ENCODE data around the gene CDK3. TPM values are rescaled to one million over a fixed set of nuclear protein-coding genes. Genes with fewer than 3 reads are reported as not detected.

CDK3 gene
- total and polyA plus RNA-seq, 2 donors (not counting 1 experiment from before 2014, with no cell fraction given): 15.0 to 20.5 TPM

- ATAC-seq (ENCODE audit: low read depth) (peak; percentile 98), DNase-seq (peak; percentile 83)
- Histone ChIP-seq H4K20me1 (ENCODE audit: control insufficient read depth, insufficient read depth, low read length, poor library complexity, severe bottlenecking) (no peaks in the 10 kb centered on the region), H3K4me3 (ENCODE audit: control extremely low read depth in 1 of 5, extremely low read depth in 1 of 5, insufficient read depth in 1 of 5, low read depth in 2 of 5, low read length in 4 of 5) (no peak overlapping the region), H3K4me1 (ENCODE audit: control insufficient read depth in 2 of 2, insufficient read depth in 2 of 2, low read length in 2 of 2) (peaks cover 0 to 7% of the 10 kb centered on the region in 2 donors), H2AFZ (ENCODE audit: insufficient read depth, low read depth, low read length, poor library complexity, severe bottlenecking) (peak overlapping the region; percentile 43), H3K9me3 (ENCODE audit: control extremely low read depth in 1 of 3, control insufficient read depth in 2 of 3, insufficient read depth in 1 of 3, low read length in 2 of 3) (no peaks in the 10 kb centered on the region), H3K27me3 (replicated peaks in 1 of 4; ENCODE audit: control extremely low read depth in 1 of 4, control insufficient read depth in 3 of 4, insufficient read depth in 4 of 4, low read length in 3 of 4) (peaks cover 0 to 7% (median 2%) of the 10 kb centered on the region in 4 experiments), H3K27ac (ENCODE audit: low read length in 2 of 2) (no peak overlapping the region), H3K36me3 (replicated peaks in 1 of 2; ENCODE audit: control extremely low read depth in 1 of 2, control insufficient read depth in 1 of 2, extremely low read depth in 1 of 2, insufficient read depth in 2 of 2, low read length in 1 of 2) (no peaks in the 10 kb centered on the region), H3K79me2 (ENCODE audit: control insufficient read depth, insufficient read depth, low read length) (no peaks in the 10 kb centered on the region), H3K9ac (ENCODE audit: low read length) (no peak overlapping the region), H3K4me2 (replicated peaks; ENCODE audit: low read depth, low read length, poor library complexity, severe bottlenecking) (peak overlapping the region; percentile 27)
- intact Hi-C loops (cut with micrococcal nuclease): no loop called here
- H3K4me3 Mint-ChIP-seq: no peak overlapping the region
- H3K4me1 Mint-ChIP-seq: no peaks in the 10 kb centered on the region
- no peaks in the 10 kb centered on the region for H3K27me3 Mint-ChIP-seq
- H3K9me3 Mint-ChIP-seq (ENCODE audit: insufficient read depth): no peaks in the 10 kb centered on the region
- POLR2A ChIA-PET: interaction anchor here (0.5 kb wide), 1 partner anchor 356 kb away, joined by 3 read pairs; no protein-coding TSS in a partner anchor
- H3K27ac Mint-ChIP-seq: peak overlapping the region; percentile 56
- TF ChIP-seq EZH2 (IDR thresholded peaks at IDR 0.05; ENCODE audit: borderline replicate concordance, insufficient read depth, low read depth, low read length, poor library complexity, severe bottlenecking) (no peak), CTCF (IDR thresholded peaks at IDR 0.05) (peak; percentile 98)
- CTCF ChIA-PET: interaction anchor here (0.5 to 4.3 kb wide), 47 partner anchors 8 to 1667 kb away, joined by 3 to 59 read pairs (median 4); partner anchors contain the start of genes CDK3, FBF1, SMIM5 and UBALD2
- 28% methylated on average over 18 of the region's 19 CpGs for WGBS (ENCODE audit: insufficient coverage)
Observed at GRCh38 chr17:76014100-76014924, 13.7 kb downstream of the CDK3 start.

DNA sequence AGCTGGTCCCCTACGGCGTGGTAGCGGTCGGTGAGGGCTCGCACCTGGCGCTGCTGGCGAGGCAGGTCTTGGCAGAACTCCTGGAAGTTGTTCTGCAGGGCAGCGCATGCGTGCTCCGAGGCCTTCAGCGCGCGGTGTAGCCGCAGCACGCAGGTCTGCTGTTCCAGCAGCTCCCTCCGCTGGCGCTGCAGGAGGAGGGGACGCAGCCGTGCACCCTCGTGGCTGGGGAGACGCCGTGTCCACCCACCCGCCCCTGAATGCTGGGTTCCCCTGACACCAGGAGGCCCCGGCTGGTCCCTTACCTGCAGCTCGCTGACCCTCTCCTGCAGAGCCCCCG lies 14.2 kb downstream of the CDK3 start:
- no peaks in the 10 kb centered on the region for H4K20me1 ChIP-seq (ENCODE audit: control insufficient read depth, insufficient read depth, low read length, poor library complexity, severe bottlenecking)
- CTCF ChIA-PET: interaction anchor here (0.6 to 4.3 kb wide), 28 partner anchors 8 to 383 kb away, joined by 3 to 59 read pairs (median 5); partner anchors contain the start of genes CDK3, FBF1 and SMIM5
- no peak overlapping the region for H3K4me3 ChIP-seq (ENCODE audit: control extremely low read depth in 1 of 5, extremely low read depth in 1 of 5, insufficient read depth in 1 of 5, low read depth in 2 of 5, low read length in 4 of 5)
- Mint-ChIP-seq H3K27ac (no peak overlapping the region), H3K4me1 (no peaks in the 10 kb centered on the region), H3K27me3 (no peaks in the 10 kb centered on the region), H3K4me3 (no peak overlapping the region), H3K9me3 (ENCODE audit: insufficient read depth) (no peaks in the 10 kb centered on the region)
- no peaks in the 10 kb centered on the region for H3K36me3 ChIP-seq (replicated peaks in 1 of 2; ENCODE audit: control extremely low read depth in 1 of 2, control insufficient read depth in 1 of 2, extremely low read depth in 1 of 2, insufficient read depth in 2 of 2, low read length in 1 of 2)
- no peak overlapping the region for H3K9ac ChIP-seq (ENCODE audit: low read length)
- WGBS (ENCODE audit: insufficient coverage): 85% methylated on average over 26 of the region's 26 CpGs
- peaks cover 0 to 7% of the 10 kb centered on the region in 2 donors for H3K4me1 ChIP-seq (ENCODE audit: control insufficient read depth in 2 of 2, insufficient read depth in 2 of 2, low read length in 2 of 2)
- DNase-seq: no peak
- H3K4me2 ChIP-seq (replicated peaks; ENCODE audit: low read depth, low read length, poor library complexity, severe bottlenecking): no peak overlapping the region
- ATAC-seq (ENCODE audit: low read depth): no peak
- TF ChIP-seq EZH2 (IDR thresholded peaks at IDR 0.05; ENCODE audit: borderline replicate concordance, insufficient read depth, low read depth, low read length, poor library complexity, severe bottlenecking): no peak
- no peak for TF ChIP-seq CTCF (IDR thresholded peaks at IDR 0.05)
- peaks cover 0 to 7% (median 2%) of the 10 kb centered on the region in 4 experiments for H3K27me3 ChIP-seq (replicated peaks in 1 of 4; ENCODE audit: control extremely low read depth in 1 of 4, control insufficient read depth in 3 of 4, insufficient read depth in 4 of 4, low read length in 3 of 4)
- POLR2A ChIA-PET: no interaction called here
- H3K9me3 ChIP-seq (ENCODE audit: control extremely low read depth in 1 of 3, control insufficient read depth in 2 of 3, insufficient read depth in 1 of 3, low read length in 2 of 3): no peaks in the 10 kb centered on the region
- no peaks in the 10 kb centered on the region for H3K79me2 ChIP-seq (ENCODE audit: control insufficient read depth, insufficient read depth, low read length)
- no peak overlapping the region for H3K27ac ChIP-seq (ENCODE audit: low read length in 2 of 2)
- H2AFZ ChIP-seq (ENCODE audit: insufficient read depth, low read depth, low read length, poor library complexity, severe bottlenecking): peak overlapping the region; percentile 43
- intact Hi-C loops (cut with micrococcal nuclease): no loop called here
